AG04450 (cell line): ENCODE data around the gene CANT1. TPM values are rescaled to one million over a fixed set of nuclear protein-coding genes. Genes with fewer than 3 reads are reported as not detected.

ENCODE experiments used
- CTCF ChIA-PET: fragments of 300-600, 350-600 bp; formaldehyde crosslinking; extraction: SDS; loops from one replicate; lab custom pipeline; 2022; ENCODE audit warnings: antibody characterized with exemption, inconsistent platforms; lab: Charles Lee
- POLR2A ChIA-PET: fragments of 350-600 bp; formaldehyde crosslinking; extraction: SDS; loops from one replicate; lab custom pipeline; 2021; ENCODE audit warnings: antibody characterized with exemption, inconsistent platforms; lab: Yijun Ruan, JAX
- DNase-seq: peaks from one replicate; pipeline ENCODE4 v3.0.0-alpha.2; 2011; ENCODE audit warnings: low read depth, low spot score
- H3K27ac ChIP-seq: one replicate; pipeline ENCODE4 v1.5.1; 2012; ENCODE audit warnings: low read depth, low read length, control low read depth
- H3K27me3 ChIP-seq: one replicate; pipeline ENCODE4 v1.6.0; 2012; ENCODE audit warnings: low read length; ENCODE audit not compliant: control insufficient read depth, insufficient read depth
- H3K4me3 ChIP-seq: 2 replicates; pipeline ENCODE4 v1.5.1; 2011; ENCODE audit warnings: mild to moderate bottlenecking, low read depth, low read length, control low read depth
- H3K9me3 ChIP-seq: 2 replicates; pipeline ENCODE4 v1.5.1; 2012; ENCODE audit warnings: low read length; ENCODE audit not compliant: control insufficient read depth, insufficient read depth
- polyA plus RNA-seq: library from polyadenylated mRNA; depleted of rRNA; stranded (reverse); fragments of >200 nt; gene quantifications from 2 replicates; pipeline ENCODE4 v1.2.3, GENCODE V29; 2011
- TF ChIP-seq, protein P1 (sequence below): IDR thresholded peaks from 2 replicates; pipeline ENCODE4 v1.5.1; 2011; ENCODE audit warnings: low read depth, low read length, control low read depth, inconsistent platforms

Gene CANT1
- polyA plus RNA-seq, 1 experiment, result 61.6 TPM

DNA sequence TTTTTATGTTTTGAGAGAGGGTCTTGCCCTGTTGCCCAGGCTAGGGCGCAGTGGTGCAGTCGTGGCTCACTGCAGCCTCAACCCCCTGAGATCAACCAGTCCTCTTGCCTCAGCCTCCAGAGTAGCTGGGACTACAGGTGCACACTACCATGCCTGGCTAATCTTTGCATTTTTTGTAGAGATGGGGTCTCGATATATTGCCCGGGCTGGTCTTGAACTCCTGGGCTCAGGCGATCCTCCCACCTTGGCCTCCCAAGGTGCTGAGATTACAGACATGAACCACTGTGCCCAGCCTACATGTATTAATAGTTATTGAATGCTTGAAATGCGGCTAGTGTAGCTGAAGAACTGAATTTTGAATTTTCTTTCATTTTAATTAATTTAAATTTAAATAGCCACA lies 26.6 kb upstream of the CANT1 start:
- ChIA-PET POLR2A (interaction anchor here (1.1 to 1.8 kb wide), 3 partner anchors 10 to 38 kb away, joined by 3 to 15 read pairs (median 4); partner anchors contain the start of gene ENGASE), CTCF (interaction anchor here (0.8 to 3.8 kb wide), 5 partner anchors 9 to 46 kb away, joined by 3 to 34 read pairs (median 4); no protein-coding TSS in a partner anchor)
- Histone ChIP-seq H3K27ac (peak overlapping the region; percentile 49), H3K9me3 (no peaks in the 10 kb centered on the region; the same call in 1 of the 2 replicates), H3K4me3 (no peak overlapping the region), H3K27me3 (no peaks in the 10 kb centered on the region)
- DNase-seq, result no peak
- TF ChIP-seq, protein P1, sequence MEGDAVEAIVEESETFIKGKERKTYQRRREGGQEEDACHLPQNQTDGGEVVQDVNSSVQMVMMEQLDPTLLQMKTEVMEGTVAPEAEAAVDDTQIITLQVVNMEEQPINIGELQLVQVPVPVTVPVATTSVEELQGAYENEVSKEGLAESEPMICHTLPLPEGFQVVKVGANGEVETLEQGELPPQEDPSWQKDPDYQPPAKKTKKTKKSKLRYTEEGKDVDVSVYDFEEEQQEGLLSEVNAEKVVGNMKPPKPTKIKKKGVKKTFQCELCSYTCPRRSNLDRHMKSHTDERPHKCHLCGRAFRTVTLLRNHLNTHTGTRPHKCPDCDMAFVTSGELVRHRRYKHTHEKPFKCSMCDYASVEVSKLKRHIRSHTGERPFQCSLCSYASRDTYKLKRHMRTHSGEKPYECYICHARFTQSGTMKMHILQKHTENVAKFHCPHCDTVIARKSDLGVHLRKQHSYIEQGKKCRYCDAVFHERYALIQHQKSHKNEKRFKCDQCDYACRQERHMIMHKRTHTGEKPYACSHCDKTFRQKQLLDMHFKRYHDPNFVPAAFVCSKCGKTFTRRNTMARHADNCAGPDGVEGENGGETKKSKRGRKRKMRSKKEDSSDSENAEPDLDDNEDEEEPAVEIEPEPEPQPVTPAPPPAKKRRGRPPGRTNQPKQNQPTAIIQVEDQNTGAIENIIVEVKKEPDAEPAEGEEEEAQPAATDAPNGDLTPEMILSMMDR, result no peak

DNA sequence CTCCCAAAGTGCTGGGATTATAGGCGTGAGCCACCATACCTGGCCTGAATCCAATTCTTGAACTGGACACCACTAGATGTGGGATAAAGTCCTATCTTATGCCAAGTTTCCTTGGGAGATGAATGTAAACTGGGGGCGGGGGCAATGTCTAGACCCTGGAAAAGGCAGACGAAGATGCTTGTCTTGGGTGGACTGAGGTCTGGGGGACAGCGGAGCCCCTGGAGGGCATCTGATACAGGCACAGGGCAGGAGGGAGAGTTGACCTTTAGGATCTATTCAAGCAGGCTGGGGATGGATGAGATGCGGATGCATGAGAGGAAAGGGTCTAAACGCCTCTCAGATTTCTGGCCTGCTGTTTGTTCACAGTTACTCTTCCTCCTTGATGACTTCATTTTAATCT lies 26.1 kb upstream of the CANT1 start:
- CTCF ChIA-PET, result interaction anchor here (0.7 to 3.8 kb wide), 5 partner anchors 10 to 71 kb away, joined by 3 to 34 read pairs (median 3); no protein-coding TSS in a partner anchor
- Histone ChIP-seq H3K9me3 (no peaks in the 10 kb centered on the region; the same call in 1 of the 2 replicates), H3K27ac (no peak overlapping the region), H3K4me3 (no peak overlapping the region), H3K27me3 (no peaks in the 10 kb centered on the region)
- POLR2A ChIA-PET, result interaction anchor here (1.8 kb wide), 1 partner anchor 9 kb away, joined by 15 read pairs; no protein-coding TSS in a partner anchor
- no peak for DNase-seq
- TF ChIP-seq, protein P1, result no peak

DNA sequence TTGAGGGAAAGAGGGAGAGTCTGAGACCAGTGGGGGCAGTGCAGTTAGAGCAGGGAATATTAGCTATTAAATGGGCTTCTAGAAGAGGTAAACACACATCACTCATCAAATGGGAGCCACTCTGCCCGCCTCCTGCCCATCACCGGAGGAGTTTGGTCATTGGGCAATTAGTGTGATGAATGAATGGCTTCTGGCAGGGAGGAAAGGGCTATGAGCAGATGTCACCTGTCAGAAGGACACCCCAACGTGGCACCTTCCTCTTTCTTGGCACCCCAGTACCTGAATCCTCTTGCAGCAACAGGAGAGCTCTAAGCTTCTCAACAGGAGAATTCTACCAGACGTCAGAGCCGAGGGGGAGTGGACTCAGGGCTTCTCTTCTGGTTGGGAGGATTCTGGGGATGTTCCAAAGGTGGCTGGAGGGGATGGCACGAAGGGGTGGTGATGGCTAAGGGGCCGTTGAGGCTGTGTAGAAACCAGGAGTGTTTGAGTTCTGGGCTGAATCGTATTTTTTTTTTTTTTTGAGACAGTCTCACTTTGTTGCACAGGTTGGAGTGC lies 25.4 kb upstream of the CANT1 start:
- H3K9me3 ChIP-seq, result no peaks in the 10 kb centered on the region; the same call in 1 of the 2 replicates
- H3K27ac ChIP-seq, result no peak overlapping the region
- TF ChIP-seq, protein P1, result no peak
- H3K4me3 ChIP-seq, result no peak overlapping the region
- ChIA-PET POLR2A (no interaction called here), CTCF (interaction anchor here (0.7 to 3.8 kb wide), 4 partner anchors 11 to 357 kb away, joined by 3 to 34 read pairs (median 5); no protein-coding TSS in a partner anchor)
- no peaks in the 10 kb centered on the region for H3K27me3 ChIP-seq
- no peak for DNase-seq

DNA sequence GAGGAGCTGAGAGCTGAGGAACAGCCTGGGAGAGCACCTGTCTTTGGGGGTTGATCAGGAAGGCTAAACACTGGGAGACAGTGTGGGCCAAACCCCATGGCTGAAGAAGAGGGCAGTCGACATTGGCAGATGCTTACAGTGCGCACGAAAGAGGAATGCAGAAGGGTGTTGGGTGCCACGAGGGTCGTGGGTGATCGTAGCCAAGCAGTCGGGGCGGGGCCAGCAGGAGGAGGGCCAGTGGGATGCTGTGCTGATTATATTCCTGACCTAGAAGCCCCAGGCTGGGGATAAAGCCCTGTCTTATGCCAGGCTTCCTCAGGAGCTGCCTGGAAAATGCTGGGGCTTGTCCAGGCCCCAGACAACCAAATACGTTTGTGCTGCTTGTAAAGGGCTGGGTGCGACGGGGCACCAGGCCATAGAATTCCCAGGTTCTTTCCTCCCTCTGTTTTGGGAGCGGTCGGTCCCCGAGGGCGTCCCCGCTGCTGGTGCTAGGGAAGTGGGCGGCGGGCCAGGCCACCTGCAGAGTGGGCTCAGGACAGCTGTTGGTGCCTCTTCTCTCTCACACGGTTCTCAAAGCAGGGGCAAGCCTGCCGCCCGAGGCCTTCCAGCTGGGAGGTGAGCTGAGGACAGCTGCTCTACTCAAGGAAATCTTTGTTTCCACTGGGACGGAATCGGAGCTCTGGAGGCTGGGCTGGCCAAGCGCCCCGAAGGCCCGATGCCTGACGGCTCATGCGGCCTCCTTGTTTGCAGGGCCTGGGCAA lies 24.4 kb upstream of the CANT1 start:
- Histone ChIP-seq H3K4me3 (no peak overlapping the region), H3K9me3 (no peaks in the 10 kb centered on the region; the same call in 1 of the 2 replicates), H3K27ac (no peak overlapping the region), H3K27me3 (no peaks in the 10 kb centered on the region)
- CTCF ChIA-PET, result interaction anchor here (0.7 to 3.8 kb wide), 6 partner anchors 8 to 358 kb away, joined by 3 to 34 read pairs (median 5); no protein-coding TSS in a partner anchor
- DNase-seq, result no peak
- TF ChIP-seq, protein P1, result no peak
- POLR2A ChIA-PET, result no interaction called here
